GM10248 (cell line): ENCODE measurements around the gene ZNF628.

Experiments
- CTCF ChIA-PET: fragments of 300-600 bp; sonication (Branson Sonifier 250); formaldehyde crosslinking; extraction: SDS; loops from one replicate; lab custom pipeline; 2021; ENCODE audit warnings: antibody characterized with exemption; lab: Yijun Ruan, JAX
- POLR2A ChIA-PET: fragments of 350-650 bp; sonication (Branson Sonifier 250); formaldehyde crosslinking; extraction: SDS; loops from one replicate; lab custom pipeline; 2020; ENCODE audit warnings: antibody characterized with exemption; lab: Yijun Ruan, JAX
- DNase-seq: peaks from one replicate; pipeline ENCODE4 v3.0.0; 2012; ENCODE audit errors: extremely low spot score
- CTCF ChIP-seq: IDR thresholded peaks from 2 replicates; pipeline ENCODE4 v1.5.1; 2012; ENCODE audit warnings: mild to moderate bottlenecking, low read depth; ENCODE audit errors: extremely low read depth, missing control alignments, control extremely low read depth

ZNF628 gene

GRCh38 chr19:55484593-55485438 is 8.4 kb downstream of the ZNF628 start, which contains the start of gene NAT14:
NAT14 (plus strand) TSS chr19:55485188; CDS start chr19:55485709, 521 bp downstream.
- DNase-seq = peak; percentile 91
- ChIA-PET CTCF (interaction anchor here (0.9 to 6.3 kb wide), 8 partner anchors 9 to 208 kb away, joined by 3 to 44 read pairs (median 4); partner anchors contain the start of gene ZNF628), POLR2A (interaction anchor here (0.6 to 0.8 kb wide), 2 partner anchors 23 to 84 kb away, joined by 4 read pairs; partner anchors contain the start of gene ISOC2)
- TF ChIP-seq CTCF = no peak

DNA sequence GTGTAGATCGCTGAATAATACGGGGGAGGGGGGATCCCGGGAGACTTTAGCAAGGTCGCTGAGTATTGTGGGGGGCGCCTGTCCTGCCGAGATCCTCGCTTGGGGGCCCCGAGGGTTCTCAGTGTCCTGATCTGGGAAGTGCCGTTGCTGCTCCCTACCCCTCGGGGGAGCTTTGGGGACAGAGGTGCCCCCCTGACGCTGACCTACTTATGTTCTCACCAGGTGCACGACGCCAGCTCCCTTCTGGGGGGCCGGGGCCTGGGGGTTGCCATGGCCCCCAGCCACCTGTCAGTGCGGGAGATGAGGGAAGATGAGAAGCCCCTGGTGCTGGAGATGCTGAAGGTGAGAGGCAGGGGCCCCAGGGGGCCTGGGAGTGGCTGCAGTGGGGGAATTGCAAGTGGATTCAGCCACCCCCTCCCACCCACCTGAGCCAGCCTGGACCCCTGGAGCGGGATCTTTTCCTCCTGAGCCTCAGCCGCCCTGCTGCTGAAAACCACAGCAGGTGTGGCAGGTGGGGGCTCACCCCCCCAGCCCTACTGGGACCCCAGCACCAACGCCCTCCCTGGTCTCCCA is 9.1 kb downstream of the ZNF628 start:
- POLR2A ChIA-PET = interaction anchor here (0.8 kb wide), 1 partner anchor 24 kb away, joined by 4 read pairs; the partner anchor contains the start of gene ISOC2
- DNase-seq = no peak
- CTCF ChIA-PET = interaction anchor here (0.9 to 6.3 kb wide), 7 partner anchors 9 to 184 kb away, joined by 3 to 44 read pairs (median 4); partner anchors contain the start of gene ZNF628
- no peak for TF ChIP-seq CTCF

DNA sequence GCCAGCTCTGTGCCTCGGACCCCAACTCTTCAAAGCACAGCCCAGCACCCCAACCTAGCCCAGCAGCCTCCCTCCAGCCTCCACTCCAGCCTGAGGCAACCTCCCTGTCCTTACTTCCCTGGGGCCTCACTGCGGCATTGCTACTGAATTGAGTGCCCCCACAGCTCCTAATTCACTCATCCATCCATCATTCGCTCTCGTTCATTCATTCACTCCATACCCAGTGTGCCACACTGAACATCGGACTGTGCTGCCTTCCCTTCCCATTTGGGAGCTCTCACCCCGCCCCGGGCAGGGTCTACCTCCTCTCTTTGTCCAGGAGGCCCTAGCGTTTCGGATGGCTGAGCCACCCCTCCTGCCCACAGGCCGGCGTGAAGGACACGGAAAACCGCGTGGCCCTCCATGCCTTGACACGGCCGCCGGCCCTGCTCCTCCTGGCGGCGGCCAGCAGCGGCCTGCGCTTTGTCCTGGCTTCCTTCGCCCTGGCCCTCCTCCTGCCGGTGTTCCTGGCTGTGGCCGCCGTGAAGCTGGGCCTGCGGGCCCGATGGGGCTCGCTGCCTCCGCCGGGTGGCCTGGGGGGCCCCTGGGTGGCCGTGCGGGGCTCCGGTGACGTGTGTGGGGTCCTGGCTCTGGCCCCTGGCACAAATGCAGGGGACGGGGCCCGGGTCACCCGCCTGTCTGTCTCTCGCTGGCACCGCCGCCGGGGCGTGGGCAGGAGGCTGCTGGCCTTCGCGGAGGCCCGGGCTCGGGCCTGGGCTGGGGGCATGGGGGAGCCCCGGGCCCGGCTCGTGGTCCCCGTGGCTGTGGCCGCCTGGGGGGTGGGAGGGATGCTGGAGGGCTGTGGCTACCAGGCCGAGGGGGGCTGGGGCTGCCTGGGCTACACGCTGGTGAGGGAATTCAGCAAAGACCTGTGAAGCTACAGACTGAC is 9.9 kb downstream of the ZNF628 start:
- ChIA-PET CTCF (interaction anchor here (1.3 to 6.3 kb wide), 6 partner anchors 10 to 152 kb away, joined by 3 to 44 read pairs (median 6); partner anchors contain the start of gene ZNF628), POLR2A (no interaction called here)
- DNase-seq = no peak
- TF ChIP-seq CTCF = no peak

- peak; percentile 42 for DNase-seq
These were observed 10.8 kb downstream of the ZNF628 start for GRCh38 chr19:55486971-55487923.

More at GRCh38 chr19:55486971-55487923, 10.8 kb downstream of the ZNF628 start:
- ChIA-PET POLR2A (no interaction called here), CTCF (interaction anchor here (1.3 to 6.3 kb wide), 3 partner anchors 17 to 145 kb away, joined by 5 to 44 read pairs (median 37); no protein-coding TSS in a partner anchor)
- no peak for TF ChIP-seq CTCF
